GM12891 (cell line): Measurements from ENCODE around the gene ASCL1.

Experiments used
- PAX5 ChIP-seq: IDR thresholded peaks from 2 replicates; pipeline ENCODE4 v1.6.1; 2011; ENCODE audit warnings: low read length, moderate library complexity, mild to moderate bottlenecking; ENCODE audit not compliant: insufficient read depth, severe bottlenecking
- POLR2A ChIP-seq: IDR thresholded peaks from 2 replicates; pipeline ENCODE4 v1.6.1; 2011; ENCODE audit warnings: low read depth, low read length, control low read depth
- POLR2AphosphoS5 ChIP-seq: IDR thresholded peaks from 2 replicates; pipeline ENCODE4 v1.6.1; 2011; ENCODE audit warnings: low read depth, low read length, control low read depth

DNA sequence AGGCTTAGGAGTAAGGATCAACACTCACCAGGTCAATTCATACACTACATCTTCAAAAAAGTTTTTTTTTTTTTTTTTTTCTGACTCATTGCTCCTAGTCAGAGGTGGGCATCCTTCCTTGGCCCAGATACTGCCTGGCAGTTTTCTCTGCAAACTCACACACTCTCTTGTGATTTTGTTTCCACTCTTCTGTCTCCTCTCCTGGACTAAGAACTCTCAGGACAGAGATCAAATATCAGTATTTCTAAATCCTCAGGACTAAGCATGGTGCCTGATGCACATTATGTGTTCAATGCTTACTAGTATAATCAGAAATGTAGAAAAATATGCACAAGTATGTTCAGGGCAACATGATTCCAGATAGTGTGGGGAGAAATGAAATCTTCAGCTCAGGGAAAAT lies 30.3 kb upstream of the ASCL1 start:
- TF ChIP-seq POLR2AphosphoS5 (no peak), PAX5 (no peak), POLR2A (no peak)
